T-cell (primary cell): ENCODE data around the gene PRRT1. TPM values are rescaled to one million over a fixed set of nuclear protein-coding genes. Genes with fewer than 3 reads are reported as not detected.

Experiments used
- ATAC-seq, 4 experiments: fragments of 200-7000 bp in 3 of 4; fragments of 150-1000 bp in 1 of 4; cut with Tn5 transposase; replicated peaks in 1 of 4; 1 replicate in 3 of 4; 2 replicates in 1 of 4; pipeline ENCODE4 v1.10.0; 2021; ENCODE audit warnings: moderate library complexity in 3 of 4, mild to moderate bottlenecking in 2 of 4, moderate number of reproducible peaks in 1 of 4
- CTCF ChIA-PET, 2 donors: fragments of 300-600 bp; sonication (Branson Sonifier 250); formaldehyde crosslinking; loops; one replicate each; lab custom pipeline; 2022; ENCODE audit warnings: antibody characterized with exemption in 2 of 2; lab: Charles Lee
- POLR2A ChIA-PET, 2 donors: fragments of 300-600 bp; sonication (Branson Sonifier 250); formaldehyde crosslinking; loops; one replicate each; lab custom pipeline; 2022; ENCODE audit warnings: antibody characterized with exemption in 2 of 2; lab: Charles Lee
- DNase-seq, 35 experiments: peaks; one replicate each; pipeline versions ENCODE4 v3.0.0 to v3.0.0-alpha.2; 2013 to 2023
- H3K27ac ChIP-seq: one replicate; pipeline ENCODE4 v1.5.1; 2013; ENCODE audit warnings: low read length
- H3K27me3 ChIP-seq, 2 experiments: replicated peaks in 1 of 2; 1 replicate in 1 of 2; 2 replicates in 1 of 2; pipeline versions ENCODE4 v1.6.1 to v1.7.0; 2013; ENCODE audit warnings: low read length in 1 of 2, mixed read lengths in 1 of 2; ENCODE audit not compliant: control insufficient read depth in 2 of 2, insufficient read depth in 2 of 2; ENCODE audit errors: extremely low read depth in 1 of 2
- H3K36me3 ChIP-seq, 2 donors: 1 replicate in 1 of 2; 2 replicates in 1 of 2; pipeline versions ENCODE4 v1.6.1 to v1.7.0; 2013; ENCODE audit warnings: low read length in 1 of 2; ENCODE audit not compliant: control insufficient read depth in 2 of 2, insufficient read depth in 1 of 2; ENCODE audit errors: extremely low read depth in 1 of 2
- H3K4me1 ChIP-seq, 2 experiments: 1 replicate in 1 of 2; 2 replicates in 1 of 2; pipeline versions ENCODE4 v1.6.1 to v1.7.0; 2013; ENCODE audit warnings: low read length in 2 of 2, mixed read lengths in 1 of 2; ENCODE audit not compliant: insufficient read depth in 2 of 2, control insufficient read depth in 1 of 2; ENCODE audit errors: extremely low read depth in 1 of 2
- H3K4me3 ChIP-seq, 2 donors: 1 replicate in 1 of 2; 2 replicates in 1 of 2; pipeline versions ENCODE4 v1.5.1 to v1.7.0; 2013; ENCODE audit warnings: mild to moderate bottlenecking in 2 of 2, low read length in 1 of 2, moderate library complexity in 1 of 2; ENCODE audit not compliant: control insufficient read depth in 1 of 2; ENCODE audit errors: extremely low read depth in 1 of 2
- H3K9me3 ChIP-seq: 2 replicates; pipeline ENCODE4 v1.7.0; 2013
- H3K27ac Mint-ChIP-seq, 2 donors: one replicate each; pipeline ENCODE4 v1.8.0; 2020 to 2021; ENCODE audit warnings: mild to moderate bottlenecking in 2 of 2, mixed read lengths in 2 of 2
- H3K27me3 Mint-ChIP-seq, 2 donors: one replicate each; pipeline ENCODE4 v1.8.0; 2021 to 2022; ENCODE audit warnings: mixed read lengths in 2 of 2
- H3K36me3 Mint-ChIP-seq: one replicate; pipeline ENCODE4 v1.8.0; 2021; ENCODE audit warnings: mixed read lengths
- H3K4me1 Mint-ChIP-seq, 3 donors: one replicate each; pipeline ENCODE4 v1.8.0; 2020 to 2022; ENCODE audit warnings: mixed read lengths in 3 of 3, mild to moderate bottlenecking in 1 of 3
- H3K4me3 Mint-ChIP-seq, 3 donors: one replicate each; pipeline ENCODE4 v1.8.0; 2020 to 2022; ENCODE audit warnings: mild to moderate bottlenecking in 3 of 3, mixed read lengths in 3 of 3, moderate library complexity in 3 of 3
- H3K9me3 Mint-ChIP-seq, 3 donors: one replicate each; pipeline ENCODE4 v1.8.0; 2020 to 2022; ENCODE audit warnings: mixed read lengths in 3 of 3
- WGBS: methylation state at CpG from one replicate; pipeline ENCODE4 v1.1.5; 2013; ENCODE audit warnings: missing lambda C conversion rate; ENCODE audit not compliant: insufficient coverage; 5-methylcytosine and 5-hydroxymethylcytosine counted together
- total RNA-seq, 35 experiments: library from RNA in 6 of 35; stranded (reverse) in 6 of 35; fragments of 120-200 nt in 1 of 35; gene quantifications; one replicate each; pipeline versions ENCODE4 v1.2.1 to v1.2.4 and lab custom pipeline; 2013 to 2026

Gene PRRT1
- total RNA-seq, 5 donors from 2014 or later (not counting 1 experiment from before 2014, with no cell fraction given): 1.7 to 3.3 (median 2.3) TPM

DNA sequence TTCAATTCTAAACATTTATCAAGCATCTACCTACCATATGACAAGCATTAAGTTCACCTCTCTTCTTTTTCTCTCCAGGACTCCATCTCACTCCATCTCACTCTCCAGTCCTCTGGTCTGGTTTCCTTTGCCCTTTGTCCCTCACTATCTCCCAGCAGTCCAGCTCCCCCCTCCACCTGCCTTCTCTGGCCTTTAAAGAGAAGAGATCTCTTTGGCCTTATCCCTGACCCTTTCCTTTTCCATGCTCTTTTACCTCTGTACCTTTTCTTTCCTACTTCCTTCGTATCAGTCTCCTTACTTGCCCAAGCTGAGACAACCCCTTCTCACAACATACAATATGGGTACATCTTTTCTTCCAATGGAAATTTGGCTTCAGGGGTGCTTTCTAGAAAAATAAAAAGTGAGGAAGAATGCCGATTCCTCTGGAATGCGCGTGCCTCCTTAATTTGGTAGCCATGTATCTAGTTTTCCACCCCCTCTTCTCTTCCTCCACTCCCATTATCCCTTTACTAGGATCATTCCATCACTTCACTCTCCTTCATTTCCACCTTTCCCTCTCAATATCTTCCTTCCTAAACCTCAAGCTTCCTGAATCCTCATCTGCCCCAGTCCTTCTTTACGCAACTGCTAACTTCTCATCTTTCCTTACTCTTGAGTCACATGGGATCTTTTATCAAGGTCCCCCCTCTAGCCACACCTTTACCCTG, 24.9 kb upstream of the PRRT1 start:
- ATAC-seq (no peak), DNase-seq (no peak)
- Mint-ChIP-seq H3K27ac (peak overlapping the region; percentile 96 to 99), H3K4me1 (peaks cover 79 to 88% (median 83%) of the 10 kb centered on the region in 3 donors), H3K36me3 (peaks cover 17% of the 10 kb centered on the region), H3K4me3 (peak overlapping the region; percentile 92 to 98 (median 95)), H3K9me3 (no peaks in the 10 kb centered on the region), H3K27me3 (no peaks in the 10 kb centered on the region)
- Histone ChIP-seq H3K9me3 (no peaks in the 10 kb centered on the region), H3K27me3 (no peaks in the 10 kb centered on the region), H3K27ac (peak overlapping the region; percentile 94), H3K4me3 (peak overlapping the region; percentile 82 to 83), H3K4me1 (peaks cover 46 to 61% of the 10 kb centered on the region in 2 experiments), H3K36me3 (peaks cover 0 to 17% of the 10 kb centered on the region in 2 donors)
- WGBS: 70% methylated on average over 2 of the region's 5 CpGs
- POLR2A ChIA-PET: no interaction called here
- CTCF ChIA-PET: interaction anchor here in 1 of 2 donors (0.6 to 1.4 kb wide), 6 partner anchors 16 to 70 kb away, joined by 3 to 6 read pairs (median 3); partner anchors contain the start of genes ATF6B, FKBPL and GPSM3

GRCh38 chr6:32175711-32176475, 24.2 kb upstream of the PRRT1 start, which contains the start of gene AGPAT1:
Gene AGPAT1, minus strand, starts transcription at chr6:32176084. Its CDS starts 4,588 bp downstream, at chr6:32171496.
- H3K27me3 ChIP-seq: no peaks in the 10 kb centered on the region
- WGBS: 1% methylated on average over 14 of the region's 27 CpGs
- ChIA-PET CTCF (interaction anchor here in 1 of 2 donors (0.6 kb wide), 1 partner anchor 20 kb away, joined by 4 read pairs; no protein-coding TSS in a partner anchor), POLR2A (no interaction called here)
- H3K27ac Mint-ChIP-seq: peak within 1 kb of the TSS; percentile 96 to 99
- no peaks in the 10 kb centered on the region for H3K27me3 Mint-ChIP-seq
- DNase-seq: peak; percentile 89 to 98 (median 96)
- peak within 1 kb of the TSS; percentile 82 to 83 for H3K4me3 ChIP-seq
- H3K36me3 ChIP-seq: peaks cover 0 to 13% of the 10 kb centered on the region in 2 donors
- peaks cover 13% of the 10 kb centered on the region for H3K36me3 Mint-ChIP-seq
- ATAC-seq: peak; percentile 48 to 55 (median 50)
- H3K4me3 Mint-ChIP-seq: peak within 1 kb of the TSS; percentile 92 to 98 (median 95)
- H3K27ac ChIP-seq: peak within 1 kb of the TSS; percentile 94
- no peaks in the 10 kb centered on the region for H3K9me3 Mint-ChIP-seq
- H3K4me1 ChIP-seq: peaks cover 46 to 61% of the 10 kb centered on the region in 2 experiments
- H3K4me1 Mint-ChIP-seq: peaks cover 77 to 87% (median 80%) of the 10 kb centered on the region in 3 donors
- H3K9me3 ChIP-seq: no peaks in the 10 kb centered on the region

DNA sequence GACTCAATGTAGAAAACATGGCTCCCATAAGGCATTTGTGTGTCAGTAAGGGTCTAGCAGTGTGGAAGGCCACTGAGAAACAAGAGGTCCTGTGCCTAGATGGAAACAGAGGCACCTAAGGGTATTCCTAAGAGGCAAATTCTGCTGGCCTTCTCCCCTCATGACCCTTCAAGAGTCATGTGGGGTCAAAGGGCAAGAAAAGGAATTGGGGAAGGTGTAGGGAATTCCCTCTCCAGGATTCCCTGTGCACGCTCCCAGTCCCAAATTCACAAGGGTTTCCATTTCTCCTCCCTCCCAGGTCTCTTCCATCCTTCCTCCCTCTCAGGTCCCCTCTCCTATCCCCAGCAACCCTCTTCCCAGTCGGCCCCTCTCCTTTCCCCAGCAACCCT, 23.6 kb upstream of the PRRT1 start:
- H3K27me3 ChIP-seq: no peaks in the 10 kb centered on the region
- CTCF ChIA-PET: no interaction called here
- Mint-ChIP-seq H3K27me3 (no peaks in the 10 kb centered on the region), H3K36me3 (peaks cover 13% of the 10 kb centered on the region), H3K4me1 (peaks cover 71 to 85% (median 74%) of the 10 kb centered on the region in 3 donors), H3K9me3 (no peaks in the 10 kb centered on the region), H3K27ac (peak overlapping the region; percentile 74 to 78), H3K4me3 (peak overlapping the region; percentile 92 to 98 (median 95))
- POLR2A ChIA-PET: no interaction called here
- peak overlapping the region; percentile 82 to 83 for H3K4me3 ChIP-seq
- no peak for ATAC-seq
- DNase-seq: no peak
- no peaks in the 10 kb centered on the region for H3K9me3 ChIP-seq
- peak overlapping the region; percentile 69 for H3K27ac ChIP-seq
- no CpG with 5 or more reads among the region's 2 CpGs for WGBS
- peaks cover 3 to 16% of the 10 kb centered on the region in 2 donors for H3K36me3 ChIP-seq
- H3K4me1 ChIP-seq: peaks cover 46 to 61% of the 10 kb centered on the region in 2 experiments

- peaks cover 46 to 54% of the 10 kb centered on the region in 2 experiments for H3K4me1 ChIP-seq
- H3K4me3 Mint-ChIP-seq: peak overlapping the region; percentile 92 to 98 (median 95)
- H3K4me3 ChIP-seq: no peak overlapping the region
- no peaks in the 10 kb centered on the region for H3K27me3 Mint-ChIP-seq
- H3K9me3 Mint-ChIP-seq: no peaks in the 10 kb centered on the region
- POLR2A ChIA-PET: no interaction called here
- peaks cover 62 to 76% (median 65%) of the 10 kb centered on the region in 3 donors for H3K4me1 Mint-ChIP-seq
- peaks cover 3 to 18% of the 10 kb centered on the region in 2 donors for H3K36me3 ChIP-seq
- DNase-seq (no peak), ATAC-seq (no peak)
- H3K9me3 ChIP-seq: no peaks in the 10 kb centered on the region
- WGBS: 100% methylated on average over 1 of the region's 1 CpG
- no peak overlapping the region for H3K27ac ChIP-seq
- H3K27ac Mint-ChIP-seq: peak overlapping the region; percentile 4 to 81
- peaks cover 17% of the 10 kb centered on the region for H3K36me3 Mint-ChIP-seq
- CTCF ChIA-PET: no interaction called here
- H3K27me3 ChIP-seq: no peaks in the 10 kb centered on the region
Observed at GRCh38 chr6:32174416-32174815, 22.7 kb upstream of the PRRT1 start.

DNA sequence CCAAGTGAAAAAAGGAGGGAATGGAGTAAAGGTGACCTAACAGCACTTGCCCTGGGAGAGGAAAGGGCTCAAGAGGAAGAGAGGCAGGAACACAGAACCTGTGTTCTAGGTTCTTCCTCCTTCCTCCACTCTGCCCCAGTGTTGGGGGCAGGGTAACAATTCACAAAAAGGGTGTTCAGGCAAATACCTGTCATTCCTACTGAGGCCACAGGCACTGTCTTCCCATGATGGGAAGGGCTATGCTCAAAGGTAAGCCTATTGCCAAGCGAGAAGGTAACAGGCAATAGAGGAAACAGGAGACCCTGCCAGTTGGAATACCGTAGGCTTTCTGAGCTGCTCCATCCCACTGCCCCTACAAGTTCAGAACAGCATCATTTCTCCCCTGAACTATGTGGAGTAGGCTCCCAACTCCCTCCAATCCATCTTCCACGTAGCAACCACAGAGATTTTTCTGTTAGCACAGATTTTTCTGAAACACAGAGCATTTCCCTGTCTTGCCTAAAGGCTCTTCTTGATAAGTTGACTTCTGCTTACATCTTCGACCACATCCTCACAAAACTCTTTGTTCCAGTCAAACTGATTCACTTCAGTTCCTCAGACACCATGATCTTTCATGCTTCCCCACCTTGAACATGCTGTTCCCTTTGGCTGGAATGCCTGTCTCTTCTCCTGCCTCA, 21.4 kb upstream of the PRRT1 start:
- DNase-seq (no peak), ATAC-seq (no peak)
- Histone ChIP-seq H3K36me3 (peaks cover 3 to 30% of the 10 kb centered on the region in 2 donors), H3K9me3 (no peaks in the 10 kb centered on the region), H3K27me3 (no peaks in the 10 kb centered on the region), H3K27ac (no peak overlapping the region), H3K4me1 (peaks cover 41 to 45% of the 10 kb centered on the region in 2 experiments), H3K4me3 (no peak overlapping the region)
- Mint-ChIP-seq H3K9me3 (no peaks in the 10 kb centered on the region), H3K36me3 (peaks cover 28% of the 10 kb centered on the region), H3K27me3 (no peaks in the 10 kb centered on the region), H3K4me3 (peak overlapping the region in 1 of 3 donors; percentile 95), H3K4me1 (peaks cover 53 to 64% (median 55%) of the 10 kb centered on the region in 3 donors), H3K27ac (peak overlapping the region; percentile 64 to 81)
- CTCF ChIA-PET: no interaction called here
- POLR2A ChIA-PET: interaction anchor here in 1 of 2 donors (0.6 kb wide), 1 partner anchor 1560 kb away, joined by 3 read pairs; no protein-coding TSS in a partner anchor
- WGBS: 56% methylated on average over 4 of the region's 4 CpGs
